Naive thymus-derived CD8-positive, alpha-beta T cell (primary cell): Measurements from ENCODE around the gene KCP. TPM values are rescaled to one million over a fixed set of nuclear protein-coding genes. Genes with fewer than 3 reads are reported as not detected.

Experiments
- ATAC-seq, 2 donors: fragments of 150-1000 bp; cut with Tn5 transposase in 1 of 2; sonication (Bioruptor Pico), chemical (Tn5 transposase) in 1 of 2; 1 replicate in 1 of 2; 2 replicates in 1 of 2; pipeline ENCODE4 v1.10.0; 2021; ENCODE audit warnings: mild to moderate bottlenecking in 2 of 2, moderate library complexity in 2 of 2
- POLR2A ChIA-PET: fragments of 350-600 bp; sonication (Branson Sonifier 250); formaldehyde crosslinking; loops from one replicate; lab custom pipeline; 2021; ENCODE audit warnings: antibody characterized with exemption; lab: Charles Lee
- DNase-seq, 10 donors: peaks; one replicate each; pipeline versions ENCODE4 v3.0.0 to v3.0.0-alpha.2; 2020 to 2022
- H3K27ac Mint-ChIP-seq, 10 donors: one replicate each; pipeline ENCODE4 v1.8.0; 2020 to 2022; ENCODE audit warnings: mild to moderate bottlenecking in 10 of 10, mixed read lengths in 10 of 10, moderate library complexity in 4 of 10, inconsistent platforms in 1 of 10
- H3K27me3 Mint-ChIP-seq, 5 donors: one replicate each; pipeline ENCODE4 v1.8.0; 2021 to 2022; ENCODE audit warnings: mixed read lengths in 5 of 5
- H3K36me3 Mint-ChIP-seq, 3 donors: one replicate each; pipeline ENCODE4 v1.8.0; 2020 to 2022; ENCODE audit warnings: mixed read lengths in 3 of 3, mild to moderate bottlenecking in 2 of 3, inconsistent platforms in 1 of 3
- H3K4me1 Mint-ChIP-seq, 4 donors: one replicate each; pipeline ENCODE4 v1.8.0; 2021 to 2022; ENCODE audit warnings: mixed read lengths in 4 of 4
- H3K4me3 Mint-ChIP-seq, 10 donors: one replicate each; pipeline ENCODE4 v1.8.0; 2020 to 2022; ENCODE audit warnings: mild to moderate bottlenecking in 10 of 10, mixed read lengths in 10 of 10, moderate library complexity in 6 of 10, inconsistent platforms in 1 of 10
- H3K9me3 Mint-ChIP-seq, 9 donors: one replicate each; pipeline ENCODE4 v1.8.0; 2020 to 2022; ENCODE audit warnings: mixed read lengths in 9 of 9, mild to moderate bottlenecking in 3 of 9, inconsistent platforms in 1 of 9, moderate library complexity in 1 of 9
- polyA plus RNA-seq, 3 donors: library from polyadenylated mRNA; unstranded; fragments of 300-500 nt; fragmentation: Illumina TruSeq; gene quantifications; one replicate each; pipeline ENCODE4 v1.2.3, GENCODE V29; 2021
- total RNA-seq, 8 experiments: library from RNA in 2 of 8; stranded (reverse) in 2 of 8; gene quantifications; one replicate each; pipeline ENCODE4 v1.2.3 and lab custom pipeline; 2021 to 2026

KCP gene
- total and polyA plus RNA-seq, 5 experiments from 2014 or later: 0.29 to 0.33 TPM; not detected in 3

GRCh38 chr7:128865996-128866877 is 44.3 kb downstream of the KCP start:
- no peak for ATAC-seq
- Mint-ChIP-seq H3K27me3 (peaks cover 0 to 3% (median 0%) of the 10 kb centered on the region in 5 donors), H3K4me1 (peaks cover 27 to 55% (median 45%) of the 10 kb centered on the region in 4 donors), H3K27ac (no peak overlapping the region), H3K9me3 (no peaks in the 10 kb centered on the region), H3K4me3 (peak overlapping the region in 3 of 10 donors; percentile 5 to 62 (median 7)), H3K36me3 (peaks cover 0 to 13% (median 3%) of the 10 kb centered on the region in 3 donors)
- no peak for DNase-seq
- POLR2A ChIA-PET: no interaction called here

GRCh38 chr7:128865303-128865702 is 45.2 kb downstream of the KCP start:
- no peak for ATAC-seq
- no peak for DNase-seq
- no peaks in the 10 kb centered on the region for H3K9me3 Mint-ChIP-seq
- peaks cover 0 to 3% (median 0%) of the 10 kb centered on the region in 5 donors for H3K27me3 Mint-ChIP-seq
- POLR2A ChIA-PET: no interaction called here
- peaks cover 26 to 55% (median 42%) of the 10 kb centered on the region in 4 donors for H3K4me1 Mint-ChIP-seq
- peak overlapping the region in 6 of 10 donors; percentile 5 to 52 (median 20) for H3K4me3 Mint-ChIP-seq
- peak overlapping the region in 3 of 10 donors; percentile 26 to 48 (median 32) for H3K27ac Mint-ChIP-seq
- H3K36me3 Mint-ChIP-seq: peaks cover 0 to 13% (median 3%) of the 10 kb centered on the region in 3 donors

GRCh38 chr7:128863433-128863989 is 47.0 kb downstream of the KCP start:
- peaks cover 23 to 46% (median 38%) of the 10 kb centered on the region in 4 donors for H3K4me1 Mint-ChIP-seq
- peak in 7 of 10 donors; percentile 13 to 41 (median 34) for DNase-seq
- peak; percentile 31 to 46 for ATAC-seq
- peak overlapping the region; percentile 94 to 100 (median 99) for H3K4me3 Mint-ChIP-seq
- POLR2A ChIA-PET: interaction anchor here (0.5 to 1.0 kb wide), 4 partner anchors 33 to 124 kb away, joined by 3 to 4 read pairs (median 3); partner anchors contain the start of gene CALU
- peaks cover 0 to 3% (median 0%) of the 10 kb centered on the region in 5 donors for H3K27me3 Mint-ChIP-seq
- H3K9me3 Mint-ChIP-seq: no peaks in the 10 kb centered on the region
- H3K27ac Mint-ChIP-seq: peak overlapping the region; percentile 83 to 99 (median 97)
- peaks cover 0 to 13% (median 3%) of the 10 kb centered on the region in 3 donors for H3K36me3 Mint-ChIP-seq

- H3K36me3 Mint-ChIP-seq: peaks cover 0 to 13% (median 3%) of the 10 kb centered on the region in 3 donors
- H3K9me3 Mint-ChIP-seq: no peaks in the 10 kb centered on the region
- DNase-seq: peak; percentile 97 to 100 (median 99)
- peak within 1 kb of the TSS; percentile 83 to 99 (median 97) for H3K27ac Mint-ChIP-seq
- peaks cover 21 to 42% (median 35%) of the 10 kb centered on the region in 4 donors for H3K4me1 Mint-ChIP-seq
- peak; percentile 92 to 94 for ATAC-seq
- H3K4me3 Mint-ChIP-seq: peak within 1 kb of the TSS; percentile 94 to 100 (median 99)
- POLR2A ChIA-PET: interaction anchor here (0.5 to 1.0 kb wide), 3 partner anchors 77 to 124 kb away, joined by 3 read pairs; partner anchors contain the start of gene CALU
- H3K27me3 Mint-ChIP-seq: peaks cover 0 to 3% (median 0%) of the 10 kb centered on the region in 5 donors
Measured at GRCh38 chr7:128862571-128863432, 47.7 kb downstream of the KCP start, which contains the start of gene ATP6V1F. TSS of gene ATP6V1F (plus strand) at chr7:128862856. CDS start at chr7:128862905, 49 bp downstream.

GRCh38 chr7:128861957-128862570 is 48.4 kb downstream of the KCP start:
- Mint-ChIP-seq H3K27me3 (peaks cover 0 to 3% (median 0%) of the 10 kb centered on the region in 5 donors), H3K27ac (peak overlapping the region; percentile 83 to 99 (median 97)), H3K4me1 (peaks cover 19 to 38% (median 32%) of the 10 kb centered on the region in 4 donors), H3K4me3 (peak overlapping the region; percentile 94 to 100 (median 99)), H3K9me3 (no peaks in the 10 kb centered on the region), H3K36me3 (peaks cover 0 to 11% (median 3%) of the 10 kb centered on the region in 3 donors)
- POLR2A ChIA-PET: interaction anchor here (0.6 to 1.0 kb wide), 2 partner anchors 123 to 1193 kb away, joined by 3 to 4 read pairs; partner anchors contain the start of gene CALU
- DNase-seq (no peak), ATAC-seq (no peak)

- Mint-ChIP-seq H3K36me3 (peaks cover 0 to 5% (median 3%) of the 10 kb centered on the region in 3 donors), H3K27ac (peak overlapping the region in 4 of 10 donors; percentile 1 to 65 (median 24)), H3K9me3 (no peaks in the 10 kb centered on the region), H3K27me3 (peaks cover 0 to 3% (median 0%) of the 10 kb centered on the region in 5 donors), H3K4me1 (peaks cover 13 to 30% (median 27%) of the 10 kb centered on the region in 4 donors), H3K4me3 (peak overlapping the region in 2 of 10 donors; percentile 14 to 33)
- POLR2A ChIA-PET: interaction anchor here (0.6 to 0.7 kb wide), 2 partner anchors 362 to 445 kb away, joined by 3 read pairs; no protein-coding TSS in a partner anchor
- no peak for ATAC-seq
- no peak for DNase-seq
Measured at GRCh38 chr7:128860158-128861073, 50.1 kb downstream of the KCP start.

GRCh38 chr7:128859232-128860157 is 51.0 kb downstream of the KCP start:
- no peaks in the 10 kb centered on the region for H3K9me3 Mint-ChIP-seq
- H3K27ac Mint-ChIP-seq: no peak overlapping the region
- POLR2A ChIA-PET: no interaction called here
- H3K4me1 Mint-ChIP-seq: peaks cover 10 to 21% (median 18%) of the 10 kb centered on the region in 4 donors
- no peaks in the 10 kb centered on the region for H3K36me3 Mint-ChIP-seq
- H3K27me3 Mint-ChIP-seq: peaks cover 0 to 3% (median 0%) of the 10 kb centered on the region in 5 donors
- ATAC-seq: no peak
- no peak overlapping the region for H3K4me3 Mint-ChIP-seq
- DNase-seq: no peak

- Mint-ChIP-seq H3K27me3 (peaks cover 0 to 3% (median 0%) of the 10 kb centered on the region in 5 donors), H3K4me3 (no peak overlapping the region), H3K9me3 (no peaks in the 10 kb centered on the region), H3K4me1 (peaks cover 8 to 16% (median 14%) of the 10 kb centered on the region in 4 donors), H3K27ac (no peak overlapping the region), H3K36me3 (no peaks in the 10 kb centered on the region)
- DNase-seq (no peak), ATAC-seq (no peak)
- POLR2A ChIA-PET: no interaction called here
Measured at GRCh38 chr7:128858380-128859231, 51.9 kb downstream of the KCP start.

- Mint-ChIP-seq H3K36me3 (no peaks in the 10 kb centered on the region), H3K9me3 (no peaks in the 10 kb centered on the region), H3K27me3 (no peaks in the 10 kb centered on the region), H3K4me3 (no peak overlapping the region), H3K4me1 (no peaks in the 10 kb centered on the region), H3K27ac (no peak overlapping the region)
- DNase-seq (peak in 1 of 10 donors; percentile 62), ATAC-seq (no peak)
- POLR2A ChIA-PET: no interaction called here
Measured at GRCh38 chr7:128856001-128856718, 54.3 kb downstream of the KCP start.
